Left lung (tissue), 10 donors: ENCODE results near the gene CALN1. TPM values are rescaled to one million over a fixed set of nuclear protein-coding genes. Genes with fewer than 3 reads are reported as not detected.

Experiments
- ATAC-seq: fragments of 200-7000 bp; cut with Tn5 transposase; one replicate; pipeline ENCODE4 v1.9.1; 2020; ENCODE audit warnings: moderate library complexity
- DNase-seq, 4 donors: peaks; one replicate each; pipeline ENCODE4 v3.0.0-alpha.2; 2013 to 2020
- H3K27ac ChIP-seq, 2 donors: fragments of 200-600 bp; sonication (generic) in 1 of 2; one replicate each; pipeline versions ENCODE4 v1.5.0 to v1.8.0; 2020 to 2021
- H3K27me3 ChIP-seq, 2 donors: fragments of 200-600 bp; sonication (generic) in 1 of 2; one replicate each; pipeline versions ENCODE4 v1.5.0 to v1.8.0; 2020 to 2021
- H3K36me3 ChIP-seq, 2 donors: fragments of 200-600 bp; sonication (generic) in 1 of 2; one replicate each; pipeline versions ENCODE4 v1.5.0 to v1.8.0; 2020 to 2021
- H3K4me1 ChIP-seq, 2 donors: fragments of 200-600 bp; one replicate each; pipeline ENCODE4 v1.8.0; 2021
- H3K4me3 ChIP-seq, 2 donors: fragments of 200-600 bp; sonication (generic) in 1 of 2; one replicate each; pipeline versions ENCODE4 v1.5.0 to v1.8.0; 2020 to 2021; ENCODE audit warnings: mild to moderate bottlenecking in 1 of 2
- H3K9me3 ChIP-seq, 2 donors: fragments of 200-600 bp; sonication (generic) in 1 of 2; one replicate each; pipeline versions ENCODE4 v1.5.0 to v1.8.0; 2020 to 2021
- intact Hi-C, 2 donors: fragments of 100-400 bp; cut with DNase I; formaldehyde crosslinking; loops; one replicate each; pipeline versions ENCODE4 v1.11.2 to v1.14.2; 2022
- polyA plus RNA-seq, 6 donors: library from polyadenylated mRNA; unstranded; fragments of 120-200 nt; gene quantifications; one replicate each; pipeline ENCODE4 v1.2.1, GENCODE V29; 2013; ENCODE audit not compliant: insufficient read length in 6 of 6
- total RNA-seq, 2 donors: library from RNA; stranded (reverse); fragmentation: NEBNext Ultra II Directional; extraction: Animal tissue kit (Norgen Biotek cat#: 25700); gene quantifications; one replicate each; pipeline ENCODE4 v1.2.1, GENCODE V29; 2021
- TF ChIP-seq, protein P1 (sequence below), 2 donors: fragments of 200-600 bp; sonication (generic) in 1 of 2; IDR thresholded peaks; one replicate each; pipeline versions ENCODE4 v1.5.0 to v1.8.0; 2021; ENCODE audit warnings: antibody characterized with exemption in 2 of 2
- donor health status: DM: no; HTN: yes; CAD: no.
- donor health status: DM: no; HTN: no; CAD: no.

Gene CALN1
- total and polyA plus RNA-seq, 8 donors = 0.10 to 0.52 (median 0.26) TPM; not detected in 2

DNA sequence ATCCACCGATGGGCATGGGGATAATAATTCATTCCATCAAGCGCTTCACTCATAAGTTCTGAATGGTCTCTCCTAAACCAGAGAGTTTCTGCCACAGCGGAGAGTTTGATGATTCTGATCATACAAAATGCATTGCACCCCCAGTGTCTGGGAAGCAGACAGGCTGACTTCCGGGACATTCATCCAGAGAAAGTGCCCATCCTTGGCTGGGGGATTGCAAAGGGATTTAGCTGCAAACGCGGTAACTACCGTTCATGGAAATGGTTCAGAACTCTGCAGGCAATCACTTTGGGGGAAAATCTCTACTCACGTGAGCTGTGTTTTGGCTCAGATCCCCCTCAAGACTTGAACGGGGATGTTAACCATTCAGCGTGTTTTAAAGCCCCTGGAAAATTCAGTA lies 33.4 kb upstream of the CALN1 start:
- no peak for DNase-seq
- Histone ChIP-seq H3K27ac (no peak overlapping the region), H3K36me3 (no peaks in the 10 kb centered on the region), H3K4me3 (no peak overlapping the region), H3K9me3 (no peaks in the 10 kb centered on the region), H3K4me1 (no peaks in the 10 kb centered on the region), H3K27me3 (peaks cover 0 to 31% of the 10 kb centered on the region in 2 donors)
- intact Hi-C loops = no loop called here
- no peak for ATAC-seq
- TF ChIP-seq, protein P1, sequence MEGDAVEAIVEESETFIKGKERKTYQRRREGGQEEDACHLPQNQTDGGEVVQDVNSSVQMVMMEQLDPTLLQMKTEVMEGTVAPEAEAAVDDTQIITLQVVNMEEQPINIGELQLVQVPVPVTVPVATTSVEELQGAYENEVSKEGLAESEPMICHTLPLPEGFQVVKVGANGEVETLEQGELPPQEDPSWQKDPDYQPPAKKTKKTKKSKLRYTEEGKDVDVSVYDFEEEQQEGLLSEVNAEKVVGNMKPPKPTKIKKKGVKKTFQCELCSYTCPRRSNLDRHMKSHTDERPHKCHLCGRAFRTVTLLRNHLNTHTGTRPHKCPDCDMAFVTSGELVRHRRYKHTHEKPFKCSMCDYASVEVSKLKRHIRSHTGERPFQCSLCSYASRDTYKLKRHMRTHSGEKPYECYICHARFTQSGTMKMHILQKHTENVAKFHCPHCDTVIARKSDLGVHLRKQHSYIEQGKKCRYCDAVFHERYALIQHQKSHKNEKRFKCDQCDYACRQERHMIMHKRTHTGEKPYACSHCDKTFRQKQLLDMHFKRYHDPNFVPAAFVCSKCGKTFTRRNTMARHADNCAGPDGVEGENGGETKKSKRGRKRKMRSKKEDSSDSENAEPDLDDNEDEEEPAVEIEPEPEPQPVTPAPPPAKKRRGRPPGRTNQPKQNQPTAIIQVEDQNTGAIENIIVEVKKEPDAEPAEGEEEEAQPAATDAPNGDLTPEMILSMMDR (IDR thresholded peaks at IDR 0.05) = no peak

DNA sequence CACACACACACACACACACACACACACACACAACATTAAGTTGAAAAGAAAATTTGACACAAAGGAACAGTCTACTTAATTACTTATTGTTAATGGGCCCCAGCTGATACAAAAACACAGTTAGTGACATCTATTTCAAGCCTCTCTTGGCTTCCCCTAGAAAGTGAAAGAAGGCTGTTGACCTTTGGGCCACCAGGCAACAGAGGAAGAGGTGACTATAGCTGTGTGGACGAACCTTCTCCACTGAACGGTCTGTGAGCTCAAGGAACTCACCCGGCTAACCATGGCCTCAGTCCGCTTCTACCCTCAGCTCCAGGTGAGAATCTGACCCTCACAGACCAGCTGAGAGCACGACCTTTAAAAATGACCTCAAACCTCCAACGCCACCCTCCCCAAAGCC lies 32.9 kb upstream of the CALN1 start:
- Histone ChIP-seq H3K27ac (no peak overlapping the region), H3K36me3 (no peaks in the 10 kb centered on the region), H3K4me3 (no peak overlapping the region), H3K4me1 (no peaks in the 10 kb centered on the region), H3K9me3 (no peaks in the 10 kb centered on the region), H3K27me3 (peaks cover 0 to 31% of the 10 kb centered on the region in 2 donors)
- DNase-seq (no peak), ATAC-seq (no peak)
- intact Hi-C loops = no loop called here
- TF ChIP-seq, protein P1 (IDR thresholded peaks at IDR 0.05) = no peak

DNA sequence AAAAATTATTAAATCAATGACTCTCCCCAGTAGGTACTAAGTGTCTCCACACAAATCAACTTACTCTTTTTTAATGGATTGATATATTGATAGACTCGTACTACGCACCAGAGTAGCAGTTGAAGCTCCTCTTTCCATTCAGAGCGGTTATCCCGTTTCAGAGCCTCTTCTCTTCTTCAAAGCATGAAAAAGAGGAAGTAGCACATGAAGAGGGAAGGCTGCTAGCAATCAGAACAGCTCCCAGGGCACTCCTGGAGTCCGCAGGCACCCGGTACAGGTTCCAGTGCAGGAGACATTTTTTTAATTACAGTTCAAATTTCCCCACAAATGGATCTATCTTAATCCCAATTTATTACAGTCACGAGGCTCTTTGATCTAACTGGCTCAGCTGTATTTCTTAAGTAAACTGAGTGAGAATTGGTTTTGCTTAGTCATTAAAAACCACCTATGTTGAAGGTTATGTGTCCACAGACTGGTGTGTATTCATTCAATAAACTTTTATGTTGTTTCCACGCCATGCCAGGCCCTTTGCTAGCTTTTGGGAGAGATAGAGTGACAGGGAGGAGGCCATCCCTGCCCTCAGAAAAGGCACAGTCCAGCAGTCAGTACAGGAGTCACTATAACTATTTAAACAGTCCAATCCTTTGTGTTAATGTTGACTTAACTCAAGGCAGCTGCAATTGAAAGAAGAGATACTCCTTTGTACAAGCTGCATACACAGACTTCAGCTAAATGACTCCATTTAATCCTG lies 32.1 kb upstream of the CALN1 start:
- ATAC-seq (no peak), DNase-seq (no peak)
- no peaks in the 10 kb centered on the region for H3K9me3 ChIP-seq
- peaks cover 0 to 31% of the 10 kb centered on the region in 2 donors for H3K27me3 ChIP-seq
- H3K4me3 ChIP-seq = no peak overlapping the region
- no peaks in the 10 kb centered on the region for H3K4me1 ChIP-seq
- no peak overlapping the region for H3K27ac ChIP-seq
- no peaks in the 10 kb centered on the region for H3K36me3 ChIP-seq
- TF ChIP-seq, protein P1 (IDR thresholded peaks at IDR 0.05) = no peak
- intact Hi-C loops = no loop called here

DNA sequence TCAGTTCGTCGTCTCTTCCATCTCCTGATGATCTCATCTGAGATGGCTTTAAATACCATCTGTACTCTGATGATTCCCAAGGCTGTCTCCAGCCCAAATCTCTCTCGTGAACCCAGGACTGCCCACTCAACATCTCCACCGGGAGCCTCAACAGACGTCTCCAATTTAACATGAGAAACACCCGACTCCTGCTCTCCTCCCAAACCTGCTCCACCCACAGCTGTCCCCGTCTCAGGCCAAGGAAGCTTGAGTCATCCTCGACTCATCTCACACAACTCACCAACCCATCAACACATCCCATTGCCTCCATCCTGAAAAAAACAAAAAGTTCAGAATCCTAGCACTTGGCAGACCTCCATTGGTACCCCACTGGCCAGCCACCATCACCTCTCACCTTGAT lies 29.7 kb upstream of the CALN1 start:
- H3K4me3 ChIP-seq = no peak overlapping the region
- H3K27me3 ChIP-seq = peaks cover 0 to 21% of the 10 kb centered on the region in 2 donors
- TF ChIP-seq, protein P1 (IDR thresholded peaks at IDR 0.05) = no peak
- no peaks in the 10 kb centered on the region for H3K9me3 ChIP-seq
- ATAC-seq (no peak), DNase-seq (no peak)
- H3K27ac ChIP-seq = no peak overlapping the region
- H3K36me3 ChIP-seq = no peaks in the 10 kb centered on the region
- no peaks in the 10 kb centered on the region for H3K4me1 ChIP-seq
- intact Hi-C loops = no loop called here

DNA sequence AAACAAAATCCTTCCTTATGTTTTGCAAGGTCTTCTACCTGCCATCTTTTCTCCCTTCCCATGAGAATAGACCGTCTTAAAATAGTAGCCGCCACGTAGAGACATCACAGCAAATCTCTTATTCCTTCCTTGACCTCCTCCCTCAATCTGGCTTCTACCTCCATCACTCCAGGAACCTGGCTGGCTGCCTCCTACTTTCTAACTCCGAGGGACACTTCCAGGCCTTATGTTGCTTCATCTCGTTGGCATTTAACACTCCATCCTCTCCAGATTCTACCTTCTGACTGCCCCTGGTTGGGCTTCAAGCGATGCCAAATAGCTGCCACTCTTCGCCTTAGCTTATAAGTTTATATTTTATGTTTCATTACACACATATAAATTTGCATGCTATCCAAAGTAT lies 26.4 kb upstream of the CALN1 start:
- TF ChIP-seq, protein P1 (IDR thresholded peaks at IDR 0.05) = no peak
- Histone ChIP-seq H3K27me3 (no peaks in the 10 kb centered on the region), H3K9me3 (no peaks in the 10 kb centered on the region), H3K36me3 (no peaks in the 10 kb centered on the region), H3K4me3 (no peak overlapping the region), H3K4me1 (no peaks in the 10 kb centered on the region), H3K27ac (no peak overlapping the region)
- DNase-seq = no peak
- intact Hi-C loops = no loop called here
- no peak for ATAC-seq
